ENCODE results near the gene DTHD1.

DTHD1 gene

GRCh38 chr4:36281384-36282106, at the start of gene DTHD1:
Gene DTHD1 (plus strand): TSS chr4:36281616. CDS start chr4:36281759, 143 bp downstream.
- DNase-seq, result no peak

DNA sequence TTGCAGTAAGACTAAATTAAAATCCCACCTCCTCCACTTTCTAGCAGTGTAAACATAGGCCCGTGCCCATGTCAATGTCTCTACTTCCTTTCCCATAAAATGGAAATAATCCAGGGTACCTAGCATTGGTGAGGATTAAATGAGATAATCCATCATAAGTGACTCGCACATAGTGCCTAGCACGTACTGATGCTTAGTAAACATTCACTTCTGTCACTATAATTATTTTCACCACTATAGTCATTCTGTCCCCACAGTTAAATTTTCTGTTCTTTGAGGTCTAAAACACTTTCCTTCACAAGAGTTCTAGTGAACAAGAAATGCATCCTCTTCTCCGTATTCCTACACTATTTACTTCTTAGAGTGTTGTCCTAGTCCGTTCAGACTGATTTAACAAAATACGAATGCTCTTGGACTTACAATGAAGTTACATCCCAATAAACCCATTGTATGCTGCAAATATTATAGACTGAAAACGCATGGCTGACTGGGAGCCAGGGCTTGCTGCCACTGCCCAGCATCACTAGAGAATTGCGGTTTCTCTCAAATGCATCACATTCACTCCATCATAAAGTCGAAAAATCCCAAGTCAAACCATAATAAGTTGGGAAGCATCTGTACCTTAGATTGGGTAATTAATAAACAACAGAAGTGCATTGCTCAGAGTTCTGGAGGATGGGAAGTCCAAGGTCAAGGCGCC, 47.7 kb upstream of the DTHD1 start:
- no peak for DNase-seq

- no peak for DNase-seq
Measured at GRCh38 chr4:36235306-36235705, 46.1 kb upstream of the DTHD1 start.

DNA sequence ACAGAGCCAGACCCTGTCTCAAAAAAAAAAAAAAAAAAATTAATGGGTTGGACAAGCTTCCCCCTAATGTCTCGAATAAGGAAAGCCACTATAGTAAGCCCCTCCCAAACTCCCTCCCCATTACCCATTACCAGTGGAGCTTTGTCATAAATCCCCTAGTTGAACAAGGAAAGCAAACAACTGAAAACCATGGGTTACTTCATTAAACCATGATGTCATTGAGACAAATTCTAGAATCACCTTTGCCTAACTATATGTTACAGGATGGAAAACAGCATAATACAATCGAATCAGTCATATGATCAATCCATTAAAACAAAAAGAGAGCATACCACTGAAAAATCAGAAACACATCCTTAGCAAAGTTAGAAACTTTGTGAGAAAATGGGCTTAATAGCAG, 45.3 kb upstream of the DTHD1 start:
- DNase-seq, result no peak

DNA sequence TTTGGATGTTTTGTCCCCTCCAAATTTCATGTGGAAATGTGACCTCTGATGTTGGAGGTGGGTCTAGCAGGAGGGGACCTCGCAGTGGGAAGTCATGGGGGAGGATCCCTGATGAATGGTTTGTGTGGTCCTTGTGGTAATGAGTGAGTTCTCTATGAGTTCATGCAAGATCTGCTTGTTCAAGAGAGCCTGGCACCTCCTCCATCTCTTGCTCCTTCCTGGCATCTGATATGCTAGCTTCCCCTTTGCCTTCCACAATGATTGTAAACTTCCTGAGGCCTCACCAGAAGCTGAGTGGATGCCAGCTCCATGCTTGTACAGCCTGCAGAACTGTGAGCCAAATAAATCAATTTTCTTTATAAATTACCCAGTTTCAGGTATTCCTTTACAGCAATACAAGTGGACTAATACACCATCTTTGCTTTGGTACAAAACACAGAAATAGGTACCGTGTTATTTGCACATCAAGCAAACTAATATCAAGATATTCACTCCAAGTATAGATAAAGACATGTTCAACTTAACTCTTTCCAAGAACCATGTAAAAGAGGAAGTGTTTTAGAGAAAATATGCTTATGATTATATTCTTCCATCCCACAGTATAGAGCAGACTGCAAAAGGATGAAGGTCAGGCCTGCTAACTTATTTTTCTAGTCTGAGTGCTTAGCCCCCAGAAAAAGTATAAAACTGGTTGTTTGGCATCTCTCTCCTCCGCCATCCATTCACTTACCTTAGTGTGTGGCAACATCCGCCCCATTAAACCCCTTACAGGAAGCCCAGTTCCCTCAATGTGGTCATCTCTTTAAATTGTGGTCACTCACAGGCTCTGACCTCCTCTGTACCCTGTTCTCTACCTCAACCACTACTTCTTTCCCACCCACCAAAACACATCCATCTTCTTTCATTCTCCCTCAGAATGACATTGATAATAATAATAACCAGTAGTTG, 43.8 kb upstream of the DTHD1 start:
- DNase-seq, result no peak

DNA sequence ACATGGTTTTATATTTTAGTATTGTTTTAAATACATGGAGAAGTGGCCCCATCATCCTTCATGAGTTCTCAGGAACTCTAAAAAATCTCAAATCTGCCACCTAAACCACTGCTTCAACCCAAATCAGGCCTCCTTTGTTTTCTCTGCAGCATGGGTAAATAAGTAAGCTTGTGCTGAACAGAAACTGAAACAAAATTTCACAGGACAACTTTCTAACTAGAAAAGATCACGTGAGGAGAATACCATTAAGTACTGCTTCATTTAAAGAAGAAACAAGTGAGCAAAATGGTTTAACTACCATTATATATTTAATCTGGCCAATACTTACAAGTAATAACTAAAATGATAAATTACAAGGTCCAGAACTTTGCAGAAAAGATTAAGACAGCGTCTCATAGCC, 39.6 kb upstream of the DTHD1 start:
- DNase-seq, result no peak

- no peak for DNase-seq
Measured at GRCh38 chr4:36242629-36243354, 38.6 kb upstream of the DTHD1 start.

- peak; percentile 79 for DNase-seq
Measured at GRCh38 chr4:36243355-36244256, 37.8 kb upstream of the DTHD1 start.

- DNase-seq, result peak; percentile 84
Measured at GRCh38 chr4:36244257-36245082, 36.9 kb upstream of the DTHD1 start, which contains the start of gene ARAP2. Gene ARAP2 (minus strand): TSS chr4:36244514. CDS start chr4:36229486, 15,028 bp downstream.

DNA sequence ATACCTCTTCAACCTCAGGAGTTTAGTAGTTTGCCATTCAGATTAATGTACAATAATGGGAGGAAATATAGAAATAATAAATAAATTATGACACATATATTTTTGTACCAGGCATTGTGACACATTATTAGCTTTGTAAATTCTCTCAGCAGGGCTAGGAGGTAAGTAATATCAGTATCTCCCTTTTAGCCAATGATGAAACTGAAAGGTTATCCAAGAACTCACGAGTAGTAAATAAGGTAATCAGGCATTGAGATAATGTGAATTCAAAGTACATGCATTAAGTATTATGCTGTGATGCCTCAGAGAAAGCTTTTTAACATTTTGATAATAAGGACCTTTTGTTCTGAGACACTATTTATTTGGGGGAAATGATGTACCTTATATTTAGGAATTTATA, 31.8 kb upstream of the DTHD1 start:
- no peak for DNase-seq

DNA sequence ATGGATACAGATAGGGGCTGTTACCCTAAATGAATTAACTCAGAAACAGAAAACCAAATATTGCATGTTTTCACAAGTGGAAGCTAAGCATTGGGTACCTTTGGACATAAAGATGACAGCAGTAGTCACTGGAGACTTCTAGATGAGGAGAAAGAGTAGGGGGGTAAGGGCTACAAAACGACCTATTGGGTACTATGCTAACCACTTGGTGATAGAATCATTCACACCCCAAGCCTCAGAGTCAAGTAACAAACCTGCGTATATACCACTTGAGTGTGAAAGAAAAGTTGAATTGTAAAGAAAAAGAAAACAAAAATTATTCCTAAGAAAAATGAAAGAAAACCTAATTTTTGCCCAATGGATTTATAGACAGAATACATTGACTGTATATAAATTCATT, 29.4 kb upstream of the DTHD1 start:
- no peak for DNase-seq

DNA sequence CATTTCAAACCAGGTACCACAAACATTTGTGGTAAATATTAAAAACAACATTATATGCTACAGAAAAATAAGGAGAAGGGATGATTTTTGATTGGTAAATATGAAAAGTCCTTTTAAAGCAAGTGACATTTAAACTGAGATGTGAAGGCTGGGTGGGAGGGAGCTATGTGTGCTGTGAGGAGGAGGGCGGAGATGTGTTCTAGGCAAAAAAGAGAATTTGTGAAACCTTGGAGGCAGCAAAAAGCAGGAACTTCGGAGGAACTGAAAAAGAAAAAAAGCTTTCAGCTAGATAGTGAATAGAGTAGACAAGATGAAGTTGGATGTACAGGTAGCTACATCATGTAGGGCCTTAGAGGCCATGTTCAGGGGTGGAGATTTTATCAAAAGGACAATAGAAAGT, 27.0 kb upstream of the DTHD1 start:
- no peak for DNase-seq

- no peak for DNase-seq
Measured at GRCh38 chr4:36255577-36255976, 25.8 kb upstream of the DTHD1 start.

DNA sequence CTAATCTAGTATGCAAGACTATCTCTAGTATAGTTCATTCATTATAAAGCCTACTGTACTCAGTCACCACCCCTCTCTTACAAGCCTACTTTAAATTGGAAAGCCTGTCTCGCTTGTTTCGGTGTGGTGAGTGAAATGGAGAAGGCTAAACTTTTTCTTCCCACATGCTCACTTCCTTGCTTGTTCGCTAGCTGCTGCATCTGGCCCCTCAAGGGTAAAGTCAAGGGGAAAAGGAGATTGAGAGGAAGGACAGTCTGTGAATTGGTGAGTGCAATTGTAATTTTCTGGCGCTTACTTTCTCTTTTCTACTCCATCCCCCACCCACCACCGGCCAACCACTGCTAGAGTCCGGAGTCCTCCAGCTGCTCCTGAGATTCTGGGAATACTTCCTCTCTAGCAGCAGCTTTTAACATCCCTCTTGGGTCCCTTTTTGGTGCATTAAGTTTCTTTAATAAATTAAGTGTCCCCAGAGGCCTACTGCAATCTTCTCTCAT, 25.0 kb upstream of the DTHD1 start:
- no peak for DNase-seq

GRCh38 chr4:36260731-36261130, 20.7 kb upstream of the DTHD1 start:
- DNase-seq, result no peak

GRCh38 chr4:36264207-36264826, 17.1 kb upstream of the DTHD1 start:
- no peak for DNase-seq

DNA sequence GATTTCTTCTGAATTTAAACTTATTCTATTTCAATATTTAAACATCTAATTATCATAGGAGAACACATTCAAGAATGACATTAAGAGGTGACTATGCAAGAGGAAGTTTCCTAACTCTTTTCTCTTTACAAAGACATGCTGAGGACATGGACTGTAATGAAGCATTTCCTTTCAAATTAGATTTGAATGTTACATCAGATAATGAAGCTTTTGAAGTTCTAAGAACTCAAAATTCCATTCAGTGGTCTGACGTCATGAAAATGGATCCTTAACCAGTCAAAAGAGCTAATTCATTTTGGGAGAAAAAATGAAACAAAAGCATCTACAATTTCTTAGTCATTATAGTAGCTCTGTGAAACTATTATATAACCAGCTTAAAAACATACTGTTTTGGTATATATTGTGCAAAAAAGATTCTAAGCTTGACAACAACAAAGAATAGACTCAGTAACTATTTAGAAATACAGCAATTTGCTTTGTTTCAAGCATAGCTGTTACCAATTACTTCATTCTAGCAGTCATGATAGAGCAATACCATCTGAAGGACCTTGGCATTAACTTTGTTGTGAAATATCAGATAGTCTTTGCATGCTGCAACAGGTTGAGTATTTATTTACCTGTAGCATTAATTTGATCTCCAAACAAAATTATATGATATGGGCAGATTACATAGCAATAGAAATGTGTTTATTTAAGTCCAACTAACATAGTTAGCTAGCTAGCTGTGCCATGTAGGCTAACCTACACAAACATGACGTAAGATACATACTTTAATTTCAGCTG, 13.7 kb upstream of the DTHD1 start:
- no peak for DNase-seq

DNA sequence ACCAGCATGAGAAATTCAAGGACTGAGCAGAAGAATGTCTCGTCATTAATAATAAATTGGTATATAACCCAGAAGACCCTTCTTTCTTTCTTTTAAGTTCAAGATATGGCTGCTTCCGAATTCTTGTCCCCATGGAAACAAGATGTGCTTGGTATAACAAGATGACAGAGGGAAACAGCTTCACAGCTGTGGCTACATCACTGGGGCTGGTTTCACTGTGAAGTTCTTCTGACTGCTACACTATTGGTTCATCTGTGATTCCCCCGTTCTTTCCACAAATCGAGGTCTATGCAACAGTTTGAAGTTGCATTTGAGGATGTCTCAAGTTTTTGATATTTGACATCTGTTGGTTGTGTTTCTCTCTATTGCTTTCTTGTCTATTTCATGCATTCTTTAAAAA, 12.3 kb upstream of the DTHD1 start:
- no peak for DNase-seq

DNA sequence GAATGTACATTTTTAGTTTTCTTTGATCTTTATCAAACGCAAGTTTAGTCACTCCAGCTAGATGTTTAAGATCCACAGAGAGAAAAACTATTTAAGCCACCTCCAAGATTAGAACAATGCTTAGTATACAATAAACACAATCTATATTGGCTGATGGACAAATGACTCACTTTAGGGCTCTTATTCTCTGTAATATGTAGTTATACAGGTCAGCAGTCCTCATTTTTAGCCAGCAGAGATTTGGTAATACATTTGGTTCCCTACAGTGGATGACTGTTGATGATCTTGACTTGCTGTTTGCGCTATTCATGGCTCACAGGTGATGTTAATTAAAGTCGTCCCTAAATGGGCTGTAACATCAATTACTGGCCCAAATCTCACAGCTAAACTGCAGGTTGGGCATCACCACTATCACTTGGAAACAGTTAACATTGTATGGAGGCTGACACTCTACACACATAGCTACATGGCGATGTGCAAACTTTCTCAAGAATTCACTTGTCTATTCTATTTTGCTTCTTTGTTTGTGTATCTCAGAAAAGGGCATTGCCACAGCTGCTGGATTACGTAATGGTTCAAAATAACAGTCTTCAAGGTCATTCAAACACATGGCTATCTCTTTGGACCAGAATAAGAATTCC, 11.8 kb upstream of the DTHD1 start:
- DNase-seq, result no peak

Measured in activated CD8-positive, alpha-beta memory T cell treated with anti-CD3 and anti-CD28 coated beads, Interleukin-2, amount 50 U/mL, for 48 hours (primary cell).